ENCODE data around the gene MTG2.

DNA sequence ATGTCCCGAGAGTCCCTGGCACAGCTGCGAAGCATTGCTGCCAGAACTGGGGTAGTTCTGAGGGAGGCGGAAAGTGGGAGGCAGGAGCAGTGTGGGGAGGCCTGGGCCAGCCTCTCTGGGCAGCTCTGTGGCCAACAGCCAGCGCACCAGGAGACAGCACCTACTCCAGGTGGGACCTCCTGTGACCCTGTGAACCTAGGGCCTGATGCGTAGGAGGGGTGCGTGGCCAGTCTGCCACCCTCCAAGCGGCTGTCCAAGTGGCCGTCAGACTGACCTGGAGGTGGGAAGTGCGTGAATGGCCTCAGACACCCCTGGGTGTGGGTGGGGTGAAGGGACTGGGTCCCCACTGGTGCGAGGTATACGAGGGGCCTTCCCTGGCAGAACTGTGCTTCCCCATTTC is 23.8 kb upstream of the MTG2 start:
- TF ChIP-seq, protein P1, sequence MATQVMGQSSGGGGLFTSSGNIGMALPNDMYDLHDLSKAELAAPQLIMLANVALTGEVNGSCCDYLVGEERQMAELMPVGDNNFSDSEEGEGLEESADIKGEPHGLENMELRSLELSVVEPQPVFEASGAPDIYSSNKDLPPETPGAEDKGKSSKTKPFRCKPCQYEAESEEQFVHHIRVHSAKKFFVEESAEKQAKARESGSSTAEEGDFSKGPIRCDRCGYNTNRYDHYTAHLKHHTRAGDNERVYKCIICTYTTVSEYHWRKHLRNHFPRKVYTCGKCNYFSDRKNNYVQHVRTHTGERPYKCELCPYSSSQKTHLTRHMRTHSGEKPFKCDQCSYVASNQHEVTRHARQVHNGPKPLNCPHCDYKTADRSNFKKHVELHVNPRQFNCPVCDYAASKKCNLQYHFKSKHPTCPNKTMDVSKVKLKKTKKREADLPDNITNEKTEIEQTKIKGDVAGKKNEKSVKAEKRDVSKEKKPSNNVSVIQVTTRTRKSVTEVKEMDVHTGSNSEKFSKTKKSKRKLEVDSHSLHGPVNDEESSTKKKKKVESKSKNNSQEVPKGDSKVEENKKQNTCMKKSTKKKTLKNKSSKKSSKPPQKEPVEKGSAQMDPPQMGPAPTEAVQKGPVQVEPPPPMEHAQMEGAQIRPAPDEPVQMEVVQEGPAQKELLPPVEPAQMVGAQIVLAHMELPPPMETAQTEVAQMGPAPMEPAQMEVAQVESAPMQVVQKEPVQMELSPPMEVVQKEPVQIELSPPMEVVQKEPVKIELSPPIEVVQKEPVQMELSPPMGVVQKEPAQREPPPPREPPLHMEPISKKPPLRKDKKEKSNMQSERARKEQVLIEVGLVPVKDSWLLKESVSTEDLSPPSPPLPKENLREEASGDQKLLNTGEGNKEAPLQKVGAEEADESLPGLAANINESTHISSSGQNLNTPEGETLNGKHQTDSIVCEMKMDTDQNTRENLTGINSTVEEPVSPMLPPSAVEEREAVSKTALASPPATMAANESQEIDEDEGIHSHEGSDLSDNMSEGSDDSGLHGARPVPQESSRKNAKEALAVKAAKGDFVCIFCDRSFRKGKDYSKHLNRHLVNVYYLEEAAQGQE (IDR thresholded peaks at IDR 0.05; ENCODE audit: insufficient read depth in 1 of 2, low read depth in 2 of 2, low read length in 1 of 2): no peak
- TF ChIP-seq, protein P2, sequence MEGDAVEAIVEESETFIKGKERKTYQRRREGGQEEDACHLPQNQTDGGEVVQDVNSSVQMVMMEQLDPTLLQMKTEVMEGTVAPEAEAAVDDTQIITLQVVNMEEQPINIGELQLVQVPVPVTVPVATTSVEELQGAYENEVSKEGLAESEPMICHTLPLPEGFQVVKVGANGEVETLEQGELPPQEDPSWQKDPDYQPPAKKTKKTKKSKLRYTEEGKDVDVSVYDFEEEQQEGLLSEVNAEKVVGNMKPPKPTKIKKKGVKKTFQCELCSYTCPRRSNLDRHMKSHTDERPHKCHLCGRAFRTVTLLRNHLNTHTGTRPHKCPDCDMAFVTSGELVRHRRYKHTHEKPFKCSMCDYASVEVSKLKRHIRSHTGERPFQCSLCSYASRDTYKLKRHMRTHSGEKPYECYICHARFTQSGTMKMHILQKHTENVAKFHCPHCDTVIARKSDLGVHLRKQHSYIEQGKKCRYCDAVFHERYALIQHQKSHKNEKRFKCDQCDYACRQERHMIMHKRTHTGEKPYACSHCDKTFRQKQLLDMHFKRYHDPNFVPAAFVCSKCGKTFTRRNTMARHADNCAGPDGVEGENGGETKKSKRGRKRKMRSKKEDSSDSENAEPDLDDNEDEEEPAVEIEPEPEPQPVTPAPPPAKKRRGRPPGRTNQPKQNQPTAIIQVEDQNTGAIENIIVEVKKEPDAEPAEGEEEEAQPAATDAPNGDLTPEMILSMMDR (IDR thresholded peaks at IDR 0.05): no peak
- TF ChIP-seq POLR2AphosphoS5 (IDR thresholded peaks at IDR 0.05; ENCODE audit: low read depth, low read length) (no peak), SIN3A (IDR thresholded peaks at IDR 0.05; ENCODE audit: borderline replicate concordance, insufficient read depth, low read depth, low read length) (no peak)
